VCaP (cell line): ENCODE results near the gene COL21A1.

Experiments used
- H3K27ac ChIP-seq: fragments of 450-650 bp; 2 replicates; pipeline ENCODE4 v1.5.1; 2017
- TF ChIP-seq, protein P1 (sequence below): fragments of 450-650 bp; conservative IDR thresholded peaks from 2 replicates; pipeline ENCODE4 v1.5.1; 2017; ENCODE audit warnings: mild to moderate bottlenecking, moderate library complexity

Gene COL21A1

DNA sequence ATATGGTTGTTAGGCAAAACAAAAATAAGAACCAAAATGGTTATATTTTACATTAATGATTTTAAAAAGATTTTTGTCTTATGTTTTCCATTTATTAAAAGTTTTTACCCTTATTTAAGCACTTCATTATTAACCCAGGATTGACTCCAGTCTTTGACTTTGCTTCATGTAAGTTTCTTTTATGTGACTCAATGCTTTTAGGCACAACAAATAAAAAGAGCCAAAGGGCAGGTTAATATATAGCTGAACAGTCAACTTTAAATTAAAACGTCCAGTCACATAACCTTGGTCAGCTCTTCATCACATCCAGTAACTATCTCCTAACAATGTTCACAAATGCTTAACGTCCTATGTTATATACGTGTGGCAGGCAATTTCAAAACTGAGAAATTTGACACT is 32.7 kb downstream of the COL21A1 start:
- no peak overlapping the region for H3K27ac ChIP-seq
- TF ChIP-seq, protein P1, sequence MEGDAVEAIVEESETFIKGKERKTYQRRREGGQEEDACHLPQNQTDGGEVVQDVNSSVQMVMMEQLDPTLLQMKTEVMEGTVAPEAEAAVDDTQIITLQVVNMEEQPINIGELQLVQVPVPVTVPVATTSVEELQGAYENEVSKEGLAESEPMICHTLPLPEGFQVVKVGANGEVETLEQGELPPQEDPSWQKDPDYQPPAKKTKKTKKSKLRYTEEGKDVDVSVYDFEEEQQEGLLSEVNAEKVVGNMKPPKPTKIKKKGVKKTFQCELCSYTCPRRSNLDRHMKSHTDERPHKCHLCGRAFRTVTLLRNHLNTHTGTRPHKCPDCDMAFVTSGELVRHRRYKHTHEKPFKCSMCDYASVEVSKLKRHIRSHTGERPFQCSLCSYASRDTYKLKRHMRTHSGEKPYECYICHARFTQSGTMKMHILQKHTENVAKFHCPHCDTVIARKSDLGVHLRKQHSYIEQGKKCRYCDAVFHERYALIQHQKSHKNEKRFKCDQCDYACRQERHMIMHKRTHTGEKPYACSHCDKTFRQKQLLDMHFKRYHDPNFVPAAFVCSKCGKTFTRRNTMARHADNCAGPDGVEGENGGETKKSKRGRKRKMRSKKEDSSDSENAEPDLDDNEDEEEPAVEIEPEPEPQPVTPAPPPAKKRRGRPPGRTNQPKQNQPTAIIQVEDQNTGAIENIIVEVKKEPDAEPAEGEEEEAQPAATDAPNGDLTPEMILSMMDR, result no peak

- TF ChIP-seq, protein P1, result no peak
- no peak overlapping the region for H3K27ac ChIP-seq
Observed at GRCh38 chr6:56214041-56214702, 33.2 kb downstream of the COL21A1 start.

DNA sequence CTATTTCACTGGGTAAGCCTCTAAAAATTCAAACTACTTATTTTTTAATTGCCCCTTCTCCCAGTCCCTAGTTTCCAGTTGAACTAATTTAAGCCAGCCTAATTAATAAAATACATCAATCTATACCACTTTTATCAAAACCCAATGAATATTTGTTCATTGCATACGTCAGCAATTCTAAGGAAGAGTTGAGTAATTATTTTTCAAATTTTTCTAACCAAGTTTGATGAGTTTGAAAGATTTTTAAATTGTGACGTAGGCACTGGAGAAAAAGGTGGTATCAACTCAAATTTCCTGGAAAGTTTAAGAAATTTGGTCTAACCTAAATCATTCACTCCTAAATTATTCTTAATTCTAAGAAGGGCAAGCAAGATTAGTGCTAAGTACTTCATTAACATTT is 35.7 kb downstream of the COL21A1 start:
- no peak overlapping the region for H3K27ac ChIP-seq
- TF ChIP-seq, protein P1, result no peak

GRCh38 chr6:56204134-56204533 is 43.2 kb downstream of the COL21A1 start:
- H3K27ac ChIP-seq, result no peak overlapping the region
- TF ChIP-seq, protein P1, result no peak

DNA sequence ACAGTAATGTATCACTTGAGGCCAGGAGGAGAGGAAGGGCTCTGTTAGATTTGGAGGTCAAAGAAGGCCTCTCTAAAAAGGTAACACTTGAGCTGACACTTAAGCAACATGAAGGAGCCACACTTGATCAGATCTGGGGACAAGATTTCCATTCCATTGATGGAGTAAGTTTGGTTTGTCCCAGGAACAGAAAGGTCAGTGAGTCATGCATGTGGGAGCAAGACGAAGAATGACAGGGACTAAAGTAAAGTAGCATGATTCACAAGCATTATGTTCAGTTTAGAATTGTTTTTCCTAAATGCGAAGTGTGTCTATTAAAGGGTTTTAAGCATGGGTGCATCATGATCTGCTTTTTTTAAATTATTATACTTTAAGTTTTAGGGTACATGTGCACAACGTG is 47.4 kb downstream of the COL21A1 start:
- no peak overlapping the region for H3K27ac ChIP-seq
- TF ChIP-seq, protein P1, result no peak

DNA sequence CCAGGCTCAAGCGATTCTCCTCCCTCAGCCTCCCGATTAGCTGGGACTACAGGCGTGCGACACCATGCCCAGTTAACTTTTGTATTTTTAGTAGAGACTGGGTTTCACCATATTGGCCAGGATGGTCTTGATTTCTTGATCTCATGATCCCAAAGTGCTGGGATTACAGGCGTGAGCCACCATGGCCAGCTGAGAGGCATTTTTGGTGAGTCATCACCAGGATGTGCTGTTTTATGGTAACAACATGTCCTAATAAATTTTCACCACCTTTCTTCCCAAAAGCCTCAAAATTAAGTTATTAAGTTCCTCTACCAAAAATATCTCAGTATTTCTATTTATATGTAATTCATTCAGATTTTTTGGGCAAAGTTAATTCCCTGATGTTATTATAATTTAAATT is 53.5 kb downstream of the COL21A1 start:
- TF ChIP-seq, protein P1, result no peak
- H3K27ac ChIP-seq, result no peak overlapping the region

DNA sequence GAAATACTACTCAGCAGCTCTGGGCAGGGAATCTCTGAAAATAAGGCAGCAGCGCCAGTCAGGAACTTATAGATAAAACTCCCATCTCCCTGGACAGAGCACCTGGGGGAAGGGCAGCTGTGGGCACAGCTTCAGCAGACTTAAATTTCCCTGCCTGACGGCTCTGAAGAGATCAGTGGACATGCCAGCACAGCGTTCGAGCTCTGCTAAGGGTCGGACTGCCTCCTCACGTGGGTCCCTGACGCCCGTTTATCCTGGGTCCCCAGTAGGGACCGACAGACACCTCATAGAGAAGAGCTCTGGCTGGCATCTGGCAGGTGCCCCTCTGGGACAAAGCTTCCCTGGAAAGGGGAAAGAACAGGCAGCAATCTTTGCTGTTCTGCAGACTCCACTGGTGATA is 59.0 kb downstream of the COL21A1 start:
- H3K27ac ChIP-seq, result no peak overlapping the region
- TF ChIP-seq, protein P1, result no peak
